ENCODE data around the gene DELE1.
A peak's percentile ranks its signal among the peaks of the same experiment; 100 is the strongest.

DELE1 gene

GRCh38 chr5:141958113-141958512 is 34.4 kb downstream of the DELE1 start, which contains the start of gene PCDH12:
Gene PCDH12, minus strand, starts transcription at chr5:141958202. Its CDS starts 351 bp downstream, at chr5:141957851.
- DNase-seq (ENCODE audit: low read depth), result no peak

GRCh38 chr5:141958546-141959172 is 35.0 kb downstream of the DELE1 start:
- no peak for DNase-seq (ENCODE audit: low read depth)

GRCh38 chr5:141960018-141960417 is 36.3 kb downstream of the DELE1 start:
- no peak for DNase-seq (ENCODE audit: low read depth)

- DNase-seq (ENCODE audit: low read depth), result peak; percentile 79
These were observed 37.0 kb downstream of the DELE1 start for GRCh38 chr5:141960449-141961323.

GRCh38 chr5:141961466-141961865 is 37.8 kb downstream of the DELE1 start:
- DNase-seq (ENCODE audit: low read depth), result no peak

GRCh38 chr5:141963701-141964100 is 40.0 kb downstream of the DELE1 start:
- no peak for DNase-seq (ENCODE audit: low read depth)

GRCh38 chr5:141965071-141965470 is 41.4 kb downstream of the DELE1 start:
- DNase-seq (ENCODE audit: low read depth), result no peak

- no peak for DNase-seq (ENCODE audit: low read depth)
These were observed 42.7 kb downstream of the DELE1 start for GRCh38 chr5:141966275-141966962.

GRCh38 chr5:141966963-141967333 is 43.3 kb downstream of the DELE1 start:
- no peak for DNase-seq (ENCODE audit: low read depth)

GRCh38 chr5:141968914-141969608 is 45.4 kb downstream of the DELE1 start, which contains the start of gene RNF14:
Gene RNF14, plus strand, starts transcription at chr5:141969105. Its CDS starts 4,484 bp downstream, at chr5:141973589.
- DNase-seq (ENCODE audit: low read depth), result peak; percentile 84

GRCh38 chr5:141969783-141970771 is 46.4 kb downstream of the DELE1 start:
- DNase-seq (ENCODE audit: low read depth), result no peak

GRCh38 chr5:141973871-141974595 is 50.4 kb downstream of the DELE1 start:
- no peak for DNase-seq (ENCODE audit: low read depth)

- DNase-seq (ENCODE audit: low read depth), result no peak
These were observed 52.5 kb downstream of the DELE1 start for GRCh38 chr5:141976176-141976575.

GRCh38 chr5:141978389-141978788 is 54.7 kb downstream of the DELE1 start:
- no peak for DNase-seq (ENCODE audit: low read depth)

- no peak for DNase-seq (ENCODE audit: low read depth)
These were observed 59.0 kb downstream of the DELE1 start for GRCh38 chr5:141982626-141983025.

- no peak for DNase-seq (ENCODE audit: low read depth)
These were observed 62.4 kb downstream of the DELE1 start for GRCh38 chr5:141986072-141986471.

GRCh38 chr5:141989720-141990119 is 66.0 kb downstream of the DELE1 start:
- no peak for DNase-seq (ENCODE audit: low read depth)
